CD1c-positive myeloid dendritic cell (primary cell): ENCODE measurements around the gene AHSG.
"Not testable (repeated sequence)": the region's sequence is repeated elsewhere in the genome, so short reads cannot be mapped to it uniquely, and the experiment has no call there.

ENCODE experiments used
- DNase-seq: peaks from one replicate; pipeline ENCODE4 v3.0.0-alpha.2; 2016; ENCODE audit errors: extremely low spot score

The AHSG gene, protein sequence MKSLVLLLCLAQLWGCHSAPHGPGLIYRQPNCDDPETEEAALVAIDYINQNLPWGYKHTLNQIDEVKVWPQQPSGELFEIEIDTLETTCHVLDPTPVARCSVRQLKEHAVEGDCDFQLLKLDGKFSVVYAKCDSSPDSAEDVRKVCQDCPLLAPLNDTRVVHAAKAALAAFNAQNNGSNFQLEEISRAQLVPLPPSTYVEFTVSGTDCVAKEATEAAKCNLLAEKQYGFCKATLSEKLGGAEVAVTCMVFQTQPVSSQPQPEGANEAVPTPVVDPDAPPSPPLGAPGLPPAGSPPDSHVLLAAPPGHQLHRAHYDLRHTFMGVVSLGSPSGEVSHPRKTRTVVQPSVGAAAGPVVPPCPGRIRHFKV

DNA sequence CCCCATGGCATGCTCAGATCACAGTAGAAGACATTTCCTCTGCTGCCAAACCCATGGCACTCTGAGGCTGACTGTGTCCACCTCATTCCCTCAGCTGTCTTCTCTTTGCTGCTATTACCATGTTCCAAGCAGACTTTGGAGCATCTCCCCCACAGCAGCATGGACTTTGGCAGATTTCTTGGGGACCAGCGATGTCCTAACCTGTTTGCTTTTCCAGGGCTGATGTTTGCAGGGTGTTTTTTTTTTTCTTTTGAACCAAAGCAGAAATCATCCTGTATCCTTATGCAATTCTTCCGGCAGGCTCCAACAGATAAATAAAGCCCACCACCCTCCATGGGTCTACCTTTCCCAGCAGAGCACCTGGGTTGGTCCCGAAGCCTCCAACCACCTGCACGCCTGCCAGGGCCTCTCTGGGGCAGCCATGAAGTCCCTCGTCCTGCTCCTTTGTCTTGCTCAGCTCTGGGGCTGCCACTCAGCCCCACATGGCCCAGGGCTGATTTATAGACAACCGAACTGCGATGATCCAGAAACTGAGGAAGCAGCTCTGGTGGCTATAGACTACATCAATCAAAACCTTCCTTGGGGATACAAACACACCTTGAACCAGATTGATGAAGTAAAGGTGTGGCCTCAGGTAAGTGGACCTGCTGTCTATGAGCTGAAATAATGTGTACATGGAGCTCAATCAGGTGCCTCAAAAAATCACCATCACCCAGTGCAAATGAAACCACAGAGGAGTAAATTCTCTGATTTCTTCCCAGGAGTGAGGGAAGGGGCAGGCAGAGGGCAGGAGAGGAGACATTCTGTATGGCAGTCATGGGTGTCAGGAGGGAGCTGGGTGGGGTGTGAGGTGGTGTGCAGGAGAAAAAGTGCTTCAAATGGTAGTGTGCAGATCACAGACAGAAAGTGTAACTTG is at the start of gene AHSG:
Gene AHSG, plus strand, starts transcription at position 340 of the 916 bp plus-strand sequence. Its CDS starts 82 bp downstream, at position 422.
- no peak for DNase-seq

DNA sequence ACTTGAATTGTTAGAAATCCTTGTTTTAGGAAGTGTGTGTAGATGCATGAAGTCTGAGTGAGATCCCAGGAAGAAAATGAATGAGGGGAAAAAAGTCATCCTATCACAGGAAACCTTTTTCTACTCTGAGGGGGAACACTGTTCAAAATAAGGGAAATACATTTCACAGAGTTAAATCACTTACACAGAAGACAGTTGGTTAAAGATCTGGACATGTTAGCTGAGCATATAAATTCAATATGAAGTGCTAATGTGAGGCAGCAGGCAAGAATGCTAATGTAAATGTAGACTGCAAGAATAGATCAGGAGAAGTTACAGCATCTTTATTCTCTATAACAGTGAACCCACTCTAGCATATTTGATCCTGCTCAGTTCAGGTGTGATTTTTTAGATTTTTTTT is 48.3 kb upstream of the AHSG start:
- DNase-seq, result no peak

DNA sequence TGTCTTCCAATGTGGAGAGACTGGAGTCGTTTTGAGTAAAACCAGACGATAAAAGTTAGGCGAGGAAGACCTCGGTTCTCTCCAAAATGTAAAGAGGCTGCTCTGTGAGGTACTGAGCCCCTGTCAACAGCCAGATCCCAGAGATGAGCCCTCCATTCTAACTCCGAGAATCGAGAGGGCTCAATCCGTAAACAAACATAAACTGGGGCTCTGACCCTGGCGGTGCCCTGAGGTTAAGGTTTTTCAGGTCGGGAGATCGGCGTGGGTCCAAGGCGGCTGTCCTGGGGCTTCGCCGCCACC is 46.1 kb upstream of the AHSG start:
- DNase-seq, result no peak

DNA sequence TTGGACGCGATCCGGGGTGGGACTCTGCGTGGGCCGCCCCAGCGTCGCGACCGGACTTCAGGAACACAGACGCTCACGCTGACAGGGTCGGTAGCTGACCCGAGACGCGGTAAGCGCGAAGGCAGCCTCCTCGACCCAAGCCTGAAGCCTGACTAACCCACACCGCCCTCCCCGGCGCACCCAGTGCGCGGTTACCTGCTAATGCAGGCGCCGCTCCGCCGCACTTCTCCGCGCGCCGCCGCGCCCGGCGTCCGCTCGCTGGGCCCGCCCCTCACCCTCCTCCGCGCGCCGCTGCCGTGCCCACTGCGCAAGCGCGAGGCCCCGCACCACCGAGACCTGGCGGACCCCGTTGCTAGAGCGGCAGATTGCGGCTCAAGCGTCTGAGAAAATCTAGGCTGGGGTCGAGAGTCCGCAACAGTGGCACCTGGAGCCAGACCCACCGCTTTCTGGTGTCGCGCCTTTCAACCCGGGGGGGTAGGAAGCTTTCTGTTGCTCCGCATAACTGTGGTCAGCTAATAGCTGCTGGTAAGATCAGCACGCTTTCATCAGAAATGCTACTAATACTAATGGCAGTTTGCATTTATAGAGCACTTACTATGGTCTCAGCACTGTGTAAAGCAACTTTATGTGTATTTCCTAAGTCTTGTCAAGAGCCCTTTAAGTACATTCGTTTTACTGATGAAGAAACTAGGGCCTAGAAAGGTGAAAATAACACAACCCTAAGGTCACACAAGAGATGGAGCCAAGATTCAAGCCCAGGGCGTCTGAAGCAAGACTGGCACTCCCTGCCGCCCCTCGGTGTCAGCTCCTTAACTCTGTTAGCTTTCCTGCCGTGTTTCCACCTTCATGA is 45.6 kb upstream of the AHSG start, which contains the start of gene TBCCD1:
Gene TBCCD1, minus strand, starts transcription at position 268 of the 850 bp plus-strand sequence. CDS start 3,010 bp downstream, outside the sequence.
- peak; percentile 95 for DNase-seq

DNA sequence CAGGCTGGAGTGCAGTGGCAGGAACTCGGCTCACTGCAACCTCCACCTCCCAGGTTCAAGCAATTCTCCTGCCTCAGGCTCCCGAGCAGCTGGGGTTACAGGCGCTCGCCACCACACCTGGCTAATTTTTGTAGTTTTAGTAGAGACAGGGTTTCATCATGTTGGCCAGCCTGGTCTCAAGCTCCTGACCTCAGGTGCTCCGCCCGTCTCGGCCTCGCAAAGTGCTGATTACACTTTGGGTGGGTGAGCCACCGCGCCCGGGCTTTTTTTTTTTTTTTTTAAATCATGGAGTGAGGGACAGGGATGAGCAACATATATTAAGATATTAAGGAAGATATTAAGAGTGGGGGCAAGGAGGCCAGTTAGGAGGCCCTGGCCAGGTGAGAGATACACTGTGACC is 43.5 kb upstream of the AHSG start:
- DNase-seq, result not testable (repeated sequence)

DNA sequence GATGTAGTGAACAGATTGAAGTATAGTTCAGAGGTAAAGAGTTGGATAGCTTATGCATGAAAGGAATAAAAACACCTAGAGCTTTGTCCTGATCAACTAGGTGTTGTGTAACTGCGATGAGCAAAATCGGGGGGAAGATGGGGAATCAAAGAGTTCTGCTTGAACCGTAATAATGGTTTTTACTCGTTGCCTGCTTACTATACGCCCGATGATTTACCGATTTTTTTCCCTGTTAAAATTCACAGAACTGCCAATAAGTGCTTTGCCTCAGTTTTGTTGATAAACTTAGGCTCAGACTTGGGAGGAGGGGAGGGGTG is 43.1 kb upstream of the AHSG start:
- DNase-seq, result no peak

DNA sequence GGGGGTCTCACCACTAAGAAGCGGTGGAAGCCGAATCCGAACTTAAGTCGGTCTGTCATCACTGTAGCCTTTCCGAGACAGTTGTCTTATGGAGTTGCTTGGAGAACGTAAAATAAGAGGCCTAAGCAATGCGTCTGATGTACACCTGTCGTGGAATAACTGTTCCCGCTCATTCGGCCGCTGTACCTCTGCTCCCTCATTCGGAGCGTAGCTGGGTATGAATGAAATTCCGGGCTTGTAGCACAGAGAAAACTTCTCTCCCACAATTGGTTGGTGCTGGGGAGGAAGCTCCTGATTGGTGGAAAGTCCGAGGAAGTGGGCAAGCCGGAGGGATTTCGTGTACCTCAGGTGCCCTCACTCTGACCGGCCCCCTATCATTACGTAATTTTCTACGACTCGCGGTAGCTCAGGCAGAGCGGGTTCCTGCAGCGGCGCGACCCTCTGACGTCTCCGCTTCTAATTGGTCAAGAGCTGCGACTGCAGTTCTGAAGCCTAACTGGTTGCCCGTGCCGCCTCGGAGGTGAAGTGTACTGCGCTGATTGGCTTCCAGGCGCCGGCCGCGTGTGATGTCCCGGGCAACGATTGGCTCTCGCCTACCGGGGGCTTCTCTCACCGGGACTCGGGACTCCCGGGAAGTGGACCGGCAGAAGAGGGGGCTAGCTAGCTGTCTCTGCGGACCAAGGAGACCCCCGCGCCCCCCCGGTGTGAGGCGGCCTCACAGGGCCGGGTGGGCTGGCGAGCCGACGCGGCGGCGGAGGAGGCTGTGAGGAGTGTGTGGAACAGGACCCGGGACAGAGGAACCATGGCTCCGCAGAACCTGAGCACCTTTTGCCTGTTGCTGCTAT is 42.5 kb upstream of the AHSG start, which contains the start of gene DNAJB11:
Gene DNAJB11, plus strand, starts transcription at position 625 of the 845 bp plus-strand sequence. Its CDS starts 178 bp downstream, at position 803.
- DNase-seq, result peak; percentile 99

DNA sequence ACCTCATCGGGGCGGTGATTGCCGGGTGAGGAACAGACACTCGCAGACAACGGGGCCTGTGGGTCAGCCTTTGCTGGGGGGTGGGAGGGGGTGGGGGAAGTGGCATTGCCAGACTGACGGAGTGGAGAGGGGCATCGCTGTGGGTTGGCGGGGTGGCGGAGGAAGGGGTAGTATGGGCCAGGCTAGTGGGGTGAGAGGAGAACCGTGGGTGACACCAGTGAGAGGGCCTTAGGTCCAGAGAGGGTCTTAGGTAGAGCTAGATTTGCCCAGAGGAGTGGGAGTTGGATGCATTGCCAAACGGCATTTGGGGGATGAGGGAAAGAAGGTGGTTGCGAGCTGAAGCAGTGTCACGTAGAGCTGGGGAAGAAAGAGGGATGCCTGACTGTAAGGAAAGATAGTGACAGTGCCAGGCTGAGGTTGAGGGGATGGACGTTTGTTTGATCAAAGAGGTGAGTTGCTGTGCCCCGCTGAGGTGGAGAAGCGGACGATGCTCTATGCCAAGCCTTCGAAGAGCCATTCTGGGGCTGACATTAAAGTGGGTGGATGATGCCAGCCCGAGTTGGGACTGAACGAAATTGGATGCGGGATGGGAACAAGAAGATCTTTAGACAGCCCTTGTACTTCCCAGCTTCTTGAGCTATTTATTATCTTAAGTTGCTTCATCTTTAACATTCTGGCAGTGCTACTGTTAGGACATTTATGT is 41.8 kb upstream of the AHSG start:
- DNase-seq, result no peak

DNA sequence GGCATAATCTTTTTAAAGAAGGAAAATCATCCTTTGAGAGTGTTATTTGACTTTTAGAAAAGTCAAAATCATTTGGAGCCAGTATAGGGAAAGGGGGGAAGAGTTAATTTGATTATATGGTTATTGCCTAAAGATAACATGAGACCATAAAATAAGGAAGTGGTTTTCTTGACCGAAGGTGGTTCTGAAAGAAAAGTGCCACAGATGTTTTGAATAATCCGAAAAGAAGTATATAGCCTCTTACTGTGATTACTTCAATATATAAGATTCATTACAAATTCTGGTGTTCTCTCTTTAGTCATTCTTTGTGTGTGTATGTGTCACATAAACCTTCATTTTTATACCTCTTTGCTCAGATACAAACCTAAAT is 41.2 kb upstream of the AHSG start:
- peak; percentile 19 for DNase-seq

DNA sequence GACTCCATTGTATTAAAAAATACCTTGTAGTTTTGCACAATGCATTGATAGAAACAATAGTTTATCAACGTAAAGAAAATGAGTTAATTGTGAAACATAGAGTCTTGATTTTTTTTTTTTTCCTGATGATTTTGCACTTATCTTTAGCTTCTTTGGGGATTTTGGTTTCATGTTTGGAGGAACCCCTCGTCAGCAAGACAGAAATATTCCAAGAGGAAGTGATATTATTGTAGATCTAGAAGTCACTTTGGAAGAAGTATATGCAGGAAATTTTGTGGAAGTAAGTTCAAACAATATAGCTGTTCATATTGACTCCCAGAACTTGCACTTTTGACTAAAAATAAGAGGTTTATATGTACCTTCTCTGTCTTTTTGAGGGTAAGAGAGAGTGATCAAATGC is 35.3 kb upstream of the AHSG start:
- peak; percentile 9 for DNase-seq

DNA sequence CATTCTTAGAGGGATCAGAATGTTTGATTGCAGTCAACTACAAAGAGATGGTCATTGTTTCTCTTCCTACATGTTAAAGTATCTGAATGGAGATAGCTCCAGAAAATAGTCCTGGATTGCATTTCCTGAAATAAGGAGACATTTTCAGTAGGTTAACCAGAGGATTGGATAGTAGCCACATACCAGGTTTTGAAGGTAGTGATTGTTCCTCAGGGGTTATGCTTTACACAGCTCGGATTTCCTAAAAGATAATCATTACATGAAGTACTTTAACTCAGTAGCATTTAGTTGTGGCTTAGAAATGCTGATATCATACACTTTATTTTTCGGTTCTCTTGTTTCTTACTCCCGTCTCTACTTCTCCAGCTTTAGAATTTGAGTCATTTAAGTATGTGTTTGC is 32.1 kb upstream of the AHSG start:
- no peak for DNase-seq

DNA sequence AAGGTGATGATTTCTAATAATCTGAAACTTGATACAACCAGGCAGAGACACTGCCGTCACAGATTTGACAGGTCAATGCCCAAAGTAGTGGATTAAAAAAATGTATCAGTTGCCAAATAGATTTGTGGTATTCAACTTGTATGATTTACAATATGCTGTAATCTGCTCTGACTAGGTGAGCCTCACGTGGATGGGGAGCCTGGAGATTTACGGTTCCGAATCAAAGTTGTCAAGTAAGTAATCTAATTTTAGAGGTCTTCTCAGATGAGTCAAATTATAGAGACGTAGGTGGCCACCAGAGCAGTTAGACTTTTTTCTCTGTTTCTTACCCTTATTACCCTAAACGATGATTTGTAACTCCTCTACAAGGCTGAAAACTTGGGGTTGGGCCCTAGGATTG is 30.3 kb upstream of the AHSG start:
- no peak for DNase-seq

DNA sequence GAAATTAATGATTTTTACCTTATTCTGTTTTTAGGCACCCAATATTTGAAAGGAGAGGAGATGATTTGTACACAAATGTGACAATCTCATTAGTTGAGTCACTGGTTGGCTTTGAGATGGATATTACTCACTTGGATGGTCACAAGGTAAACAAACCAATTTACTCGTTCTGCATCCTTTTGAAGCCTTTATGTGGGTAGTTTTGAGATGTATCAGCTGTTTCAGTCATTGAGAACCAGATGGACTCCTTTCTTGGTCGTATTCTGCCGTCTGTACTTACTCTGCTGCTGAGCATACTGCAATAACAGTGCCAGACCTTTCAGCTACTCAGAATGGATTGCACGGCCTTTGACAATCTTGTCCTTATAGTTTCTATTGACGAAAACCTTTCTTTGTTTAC is 29.0 kb upstream of the AHSG start:
- no peak for DNase-seq

DNA sequence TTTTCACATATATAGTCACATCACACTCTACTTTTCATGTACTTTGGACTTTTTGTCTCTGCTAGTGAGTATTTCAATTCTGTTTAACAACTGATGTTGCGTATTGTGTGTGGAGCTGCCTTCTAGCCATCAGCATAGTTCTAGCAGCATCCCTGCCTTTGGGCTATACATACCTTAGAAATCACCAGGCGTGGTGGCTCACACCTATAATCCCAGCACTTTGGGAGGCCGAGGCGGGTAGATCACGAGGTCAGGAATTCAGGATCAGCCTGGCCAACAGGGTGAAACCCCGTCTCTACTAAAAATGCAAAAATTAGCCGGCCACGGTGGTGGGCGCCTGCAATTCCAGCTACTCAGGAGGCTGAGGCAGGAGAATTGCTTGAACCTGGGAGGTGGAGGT is 26.6 kb upstream of the AHSG start:
- DNase-seq, result not testable (repeated sequence)

DNA sequence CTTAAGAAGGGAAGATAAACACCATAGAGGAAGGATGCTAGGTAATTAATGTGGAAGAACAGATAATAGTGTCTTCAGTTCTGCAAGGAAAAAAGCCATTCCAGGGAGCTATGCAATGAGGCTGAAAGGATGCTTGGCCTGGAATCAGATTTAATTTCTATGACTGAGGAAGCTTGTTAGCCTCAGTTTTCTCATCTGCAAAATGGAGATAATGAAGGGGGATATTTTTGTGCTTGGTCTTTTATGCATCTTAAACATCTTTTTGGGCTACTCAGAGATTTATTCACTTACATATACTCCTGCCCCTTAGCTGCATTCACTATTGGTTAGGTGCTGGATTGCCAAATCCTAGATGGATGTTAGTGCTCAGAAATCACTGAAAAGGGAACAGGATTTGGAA is 25.7 kb upstream of the AHSG start:
- no peak for DNase-seq

DNA sequence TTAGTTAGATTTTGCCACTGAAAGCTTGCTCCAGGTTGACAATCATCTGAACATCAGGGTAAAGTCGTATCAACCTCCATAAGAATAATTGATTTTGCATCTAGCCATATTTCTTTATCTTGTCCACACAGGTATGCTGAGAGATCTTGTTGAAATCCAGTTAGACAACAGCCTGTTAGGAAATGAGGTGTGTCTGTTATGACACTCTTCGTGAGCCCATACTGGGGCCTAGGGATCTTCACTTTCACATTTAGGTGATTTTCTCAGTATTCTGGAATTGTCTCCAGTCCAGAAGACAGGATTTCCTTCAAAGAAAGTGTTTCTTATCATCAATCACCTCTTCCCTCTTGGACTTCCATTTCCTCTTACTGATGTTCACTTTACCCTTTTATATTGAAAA is 24.2 kb upstream of the AHSG start:
- no peak for DNase-seq

DNA sequence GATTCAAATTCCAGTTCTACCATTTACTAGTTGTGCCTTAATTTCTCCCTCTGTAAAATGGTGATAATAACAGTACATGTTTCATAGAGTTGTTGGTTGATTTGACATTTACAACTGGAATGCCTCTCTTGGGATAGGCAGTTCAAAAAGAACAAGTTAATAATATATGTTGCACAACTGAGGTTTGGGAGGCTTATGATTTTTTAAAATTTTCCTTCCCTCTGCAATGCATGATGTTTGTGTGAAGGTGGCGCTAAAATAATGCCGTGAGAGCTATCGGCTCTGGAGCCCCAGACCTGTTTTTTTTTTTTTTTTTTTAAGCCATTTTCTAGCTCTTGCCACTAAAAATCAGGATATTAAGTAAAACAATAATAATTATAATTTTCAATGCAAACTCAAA is 23.7 kb upstream of the AHSG start:
- DNase-seq, result no peak

DNA sequence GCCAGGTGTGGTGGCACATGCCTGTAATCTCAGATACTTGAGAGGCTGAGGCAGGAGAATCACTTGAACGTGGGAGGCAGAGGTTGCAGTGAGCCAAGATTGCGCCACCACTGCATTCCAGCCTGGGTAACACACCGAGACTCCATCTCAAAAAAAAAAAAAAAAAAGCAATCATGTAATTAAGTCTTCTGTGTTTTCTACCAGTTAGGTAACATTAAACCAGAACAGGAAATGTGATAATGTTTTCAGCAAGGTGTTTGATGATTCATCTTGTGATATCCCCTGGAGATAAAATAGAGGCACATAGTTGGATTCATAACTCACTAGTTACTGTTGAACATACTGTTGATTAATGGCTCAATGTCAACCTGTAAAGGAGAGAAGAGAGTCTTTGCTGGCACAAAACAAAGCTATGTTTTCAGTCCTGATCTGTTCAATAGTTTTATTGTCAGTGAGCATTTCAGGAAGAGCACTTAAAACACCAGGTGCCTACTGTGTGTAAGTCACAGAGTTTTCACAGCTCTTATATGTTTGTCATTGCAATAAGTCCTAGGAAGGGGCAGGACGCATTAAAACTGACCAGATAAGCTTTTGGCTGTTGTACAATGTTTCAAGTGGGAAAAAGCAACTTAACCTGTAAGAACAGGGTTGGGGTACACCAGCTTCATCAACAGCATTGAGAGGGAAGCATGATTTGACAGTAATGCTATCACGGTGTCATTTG is 22.8 kb upstream of the AHSG start:
- DNase-seq, result no peak

DNA sequence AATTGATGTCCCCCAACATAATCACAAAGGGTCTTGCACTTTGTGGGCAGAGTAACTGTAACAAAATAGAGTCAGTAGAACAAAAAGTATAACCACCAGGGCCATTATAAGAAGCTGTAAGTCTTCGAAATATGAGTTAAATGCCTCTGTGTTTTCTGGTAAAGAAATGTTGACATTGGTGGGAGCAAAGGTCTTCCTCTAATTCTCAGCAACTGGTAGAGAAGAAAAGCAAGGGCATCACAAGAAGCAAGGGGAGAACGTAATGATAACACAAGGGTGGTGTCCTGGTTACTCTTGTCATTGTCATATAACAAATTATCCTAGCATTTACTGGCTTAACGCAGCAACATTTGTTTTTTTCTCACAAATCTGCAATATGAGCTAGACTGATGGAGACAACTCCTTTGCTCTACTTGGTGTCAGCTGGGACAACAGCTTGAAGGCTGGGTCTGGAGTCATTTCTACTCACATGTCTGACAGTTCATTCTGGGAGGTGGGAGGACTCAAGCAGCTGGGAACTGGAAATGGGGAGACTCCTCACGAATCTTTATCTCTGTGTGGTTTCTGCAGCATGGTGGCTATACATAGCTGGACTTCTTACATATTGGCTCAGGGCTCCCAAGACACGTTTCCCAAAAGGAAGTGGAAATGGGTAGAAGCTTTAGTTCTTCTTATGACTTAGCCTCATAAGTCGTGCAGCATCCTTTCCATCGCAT is 22.1 kb upstream of the AHSG start:
- no peak for DNase-seq
